HG03066 (cell line): ENCODE data around the gene ETV6.
"Not testable (repeated sequence)": the region's sequence is repeated elsewhere in the genome, so short reads cannot be mapped to it uniquely, and the experiment has no call there.

Source experiments
- ATAC-seq: cut with Tn5 transposase; IDR thresholded peaks from one replicate; pipeline ENCODE4 v1.9.1; 2021; ENCODE audit warnings: low read depth; ENCODE audit not compliant: unreplicated experiment

ETV6 gene

GRCh38 chr12:11896417-11896929 is 247.0 kb downstream of the ETV6 start:
- no peak for ATAC-seq

GRCh38 chr12:11897923-11898322 is 248.4 kb downstream of the ETV6 start:
- no peak for ATAC-seq

- no peak for ATAC-seq
Measured at GRCh38 chr12:11901701-11902524, 252.4 kb downstream of the ETV6 start.

- no peak for ATAC-seq
Measured at GRCh38 chr12:11902525-11902875, 253.0 kb downstream of the ETV6 start.

- ATAC-seq, result no peak
Measured at GRCh38 chr12:11904124-11904523, 254.7 kb downstream of the ETV6 start.

GRCh38 chr12:11905534-11905933 is 256.1 kb downstream of the ETV6 start:
- no peak for ATAC-seq

GRCh38 chr12:11906286-11906935 is 256.9 kb downstream of the ETV6 start:
- ATAC-seq, result no peak

DNA sequence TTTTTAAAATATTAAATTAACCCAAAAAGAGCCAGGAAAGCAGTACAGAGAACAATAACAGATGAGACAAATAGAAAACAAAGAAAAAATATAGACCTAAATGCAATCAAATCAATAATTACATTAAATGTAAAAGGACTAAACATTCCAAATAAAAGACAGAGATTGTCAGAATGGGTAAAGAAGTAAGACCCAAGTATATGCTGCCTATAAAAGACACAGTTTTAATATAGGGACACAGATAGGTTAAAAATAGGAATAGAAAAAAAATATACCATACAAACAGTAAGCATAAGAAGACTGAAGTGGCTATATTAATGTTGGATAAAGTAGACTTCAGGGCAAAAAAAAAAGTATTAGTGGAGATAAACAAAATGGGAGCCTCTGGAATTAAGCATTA is 258.2 kb downstream of the ETV6 start:
- no peak for ATAC-seq

DNA sequence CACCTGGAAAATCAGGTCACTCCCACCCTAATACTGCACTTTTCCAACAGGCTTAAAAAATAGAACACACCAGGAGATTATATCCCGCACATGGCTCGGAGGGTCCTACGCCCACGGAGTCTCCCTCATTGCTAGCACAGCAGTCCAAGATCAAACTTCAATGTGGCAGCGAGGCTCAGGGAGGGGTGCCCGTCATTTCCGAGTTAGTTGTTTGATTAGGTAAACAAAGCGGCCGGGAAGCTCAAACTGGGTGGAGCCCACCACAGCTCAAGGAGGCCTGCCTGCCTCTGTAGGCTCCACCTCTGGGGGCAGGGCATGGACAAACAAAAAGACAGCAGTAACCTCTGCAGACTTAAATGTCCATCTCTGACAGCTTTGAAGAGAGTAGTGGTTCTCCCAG is 259.9 kb downstream of the ETV6 start:
- not testable (repeated sequence) for ATAC-seq

- no peak for ATAC-seq
Measured at GRCh38 chr12:11916113-11916512, 266.6 kb downstream of the ETV6 start.

- ATAC-seq, result no peak
Measured at GRCh38 chr12:11916771-11917170, 267.3 kb downstream of the ETV6 start.

DNA sequence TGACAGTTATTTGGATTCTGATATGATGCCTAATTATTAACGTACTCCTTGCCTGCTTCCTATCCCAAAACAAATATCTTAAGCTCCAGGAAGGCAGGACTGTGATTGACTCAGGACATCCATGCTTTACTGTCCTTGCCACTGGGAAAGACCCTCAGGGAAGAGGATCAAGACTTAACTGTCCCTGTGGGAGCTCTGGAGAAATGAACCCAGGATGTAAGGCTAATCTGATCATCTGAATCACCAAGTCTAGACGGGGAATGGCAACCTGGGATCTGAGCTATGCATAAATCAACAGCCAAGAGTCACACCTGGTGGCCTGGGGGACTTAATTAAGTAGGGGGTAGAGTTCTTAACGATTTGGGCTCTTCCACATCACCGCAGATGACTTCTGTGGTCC is 268.0 kb downstream of the ETV6 start:
- ATAC-seq, result no peak

DNA sequence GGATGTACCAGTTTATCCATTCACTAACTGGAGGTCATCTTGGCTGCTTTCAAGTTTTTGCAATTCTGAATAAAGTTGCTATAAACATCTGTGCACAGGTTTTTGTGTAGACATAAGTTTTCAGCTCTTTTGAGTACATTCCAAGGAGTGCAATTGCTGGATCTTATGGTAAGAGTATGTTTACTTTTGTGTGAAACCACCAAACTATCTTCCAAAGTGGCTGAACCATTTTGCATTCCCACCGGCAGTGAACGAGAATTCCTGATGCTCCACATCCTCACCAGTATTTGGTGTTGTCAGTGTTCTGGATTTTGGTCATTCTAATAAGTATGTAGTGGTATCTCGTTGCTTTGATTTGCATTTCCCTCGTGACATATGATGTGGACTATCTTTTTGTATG is 270.8 kb downstream of the ETV6 start:
- no peak for ATAC-seq

- no peak for ATAC-seq
Measured at GRCh38 chr12:11922361-11922760, 272.9 kb downstream of the ETV6 start.

- no peak for ATAC-seq
Measured at GRCh38 chr12:11923067-11923466, 273.6 kb downstream of the ETV6 start.

DNA sequence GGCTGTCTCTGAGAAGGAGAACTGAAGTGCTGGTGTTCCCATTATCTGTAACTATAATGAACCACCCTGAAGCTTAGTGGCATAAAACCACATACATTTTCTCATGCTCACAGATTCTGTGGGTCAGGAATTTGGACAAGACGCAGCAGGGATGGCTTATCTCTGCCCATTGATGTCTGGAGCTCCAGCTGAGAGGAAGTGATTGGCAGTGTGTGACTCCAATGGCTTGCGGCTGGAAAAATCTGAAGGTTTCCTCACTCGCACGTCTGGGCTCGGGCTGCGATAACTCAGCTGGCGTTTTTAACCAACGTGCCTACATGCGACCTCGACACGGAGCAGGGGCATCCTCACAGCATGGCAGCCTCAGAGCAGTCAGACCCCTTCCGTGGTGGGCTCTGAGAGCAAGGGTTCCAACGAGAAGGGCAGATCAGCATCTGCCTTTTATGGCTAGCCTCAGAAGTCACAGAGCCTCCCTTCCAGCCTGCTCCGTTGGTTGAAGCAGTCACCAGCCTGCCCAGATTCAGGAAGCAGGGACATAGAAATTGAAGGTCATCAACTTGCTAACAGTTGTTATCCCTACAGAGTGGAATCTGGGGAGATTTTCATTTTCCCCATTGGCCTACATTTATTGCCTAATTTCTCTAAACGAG is 277.9 kb downstream of the ETV6 start:
- ATAC-seq, result no peak

DNA sequence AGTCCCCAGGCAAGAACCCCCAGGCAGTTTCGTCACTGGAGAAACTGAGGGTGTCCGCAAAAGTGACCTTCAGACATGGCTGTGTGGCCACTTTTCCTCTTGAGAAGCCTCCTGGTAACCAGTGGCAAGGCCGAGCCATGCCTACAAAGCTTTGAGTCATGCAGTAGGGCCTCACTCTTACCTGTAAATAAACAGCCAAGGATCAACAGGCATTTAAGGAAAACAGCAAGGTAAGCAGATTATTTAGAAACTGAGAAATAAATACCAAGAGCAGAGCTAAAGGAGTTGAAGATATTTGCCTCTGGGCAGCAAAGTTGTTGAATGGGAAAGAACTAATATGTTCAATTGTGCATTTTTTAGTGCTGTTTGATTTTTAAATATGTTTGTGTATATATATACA is 280.2 kb downstream of the ETV6 start:
- no peak for ATAC-seq

- no peak for ATAC-seq
Measured at GRCh38 chr12:11939223-11939622, 289.7 kb downstream of the ETV6 start.

- no peak for ATAC-seq
Measured at GRCh38 chr12:11941606-11942337, 292.3 kb downstream of the ETV6 start.

DNA sequence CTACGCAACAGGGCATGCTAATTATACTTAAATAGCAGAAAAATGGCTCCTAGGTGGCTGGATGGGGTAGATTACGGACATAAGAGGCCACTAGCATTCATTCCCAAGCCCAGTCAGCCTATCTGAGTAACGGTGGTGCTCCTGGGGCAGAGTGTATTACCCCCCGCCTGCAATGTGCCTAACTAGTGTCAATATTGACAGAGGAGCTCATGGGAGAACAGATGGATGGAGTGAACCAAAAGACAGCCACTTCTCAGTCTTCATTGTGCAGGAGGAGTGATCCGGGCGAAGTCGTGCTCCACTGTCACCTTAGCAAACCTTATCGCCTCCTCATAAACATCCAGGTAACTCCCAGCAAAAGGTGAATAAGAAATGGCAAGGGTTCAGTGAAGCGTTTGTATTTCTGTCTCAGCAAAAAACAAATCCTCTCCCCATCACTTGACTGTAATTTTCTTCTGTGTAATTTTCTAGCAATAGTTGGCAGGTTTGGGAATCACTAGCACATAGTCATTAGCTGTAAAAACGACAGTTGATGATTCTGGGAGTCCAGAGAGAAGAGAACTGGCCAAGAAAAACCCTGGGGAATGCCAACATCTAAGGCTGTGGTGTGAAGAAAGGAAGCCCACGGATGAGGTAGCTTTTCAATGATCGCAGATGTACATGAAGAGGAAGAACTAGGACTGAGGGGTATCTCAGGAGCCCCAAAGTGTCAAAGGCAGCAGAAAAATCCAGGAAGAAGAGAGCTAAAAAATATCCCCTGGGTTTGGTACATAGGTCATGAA is 294.6 kb downstream of the ETV6 start:
- no peak for ATAC-seq
